Prostate gland (tissue), 2 donors: ENCODE data around the gene SLC38A3. TPM values are rescaled to one million over a fixed set of nuclear protein-coding genes. Genes with fewer than 3 reads are reported as not detected.

ENCODE experiments used
- DNase-seq: peaks from one replicate; pipeline ENCODE4 v3.0.0-alpha.2; 2019; ENCODE audit warnings: low spot score
- H3K27ac ChIP-seq, 2 donors: fragments of 200-600 bp; sonication (generic); 2 replicates each; pipeline ENCODE4 v1.5.1; 2017 to 2019
- H3K27me3 ChIP-seq: fragments of 200-600 bp; sonication (generic); replicated peaks from 2 replicates; pipeline ENCODE4 v1.5.1; 2019; ENCODE audit not compliant: insufficient read depth
- H3K36me3 ChIP-seq, 2 donors: fragments of 200-600 bp; sonication (generic); 1 replicate in 1 of 2; 2 replicates in 1 of 2; pipeline versions ENCODE4 v1.5.1 to v1.8.1; 2017 to 2019
- H3K4me1 ChIP-seq: fragments of 200-600 bp; sonication (generic); replicated peaks from 2 replicates; pipeline ENCODE4 v1.5.1; 2019
- H3K4me3 ChIP-seq, 2 donors: fragments of 200-600 bp; sonication (generic); 2 replicates each; pipeline ENCODE4 v1.5.1; 2017 to 2019
- H3K9me3 ChIP-seq: fragments of 200-600 bp; sonication (generic); 2 replicates; pipeline ENCODE4 v1.5.1; 2017
- POLR2A ChIP-seq: fragments of 450-650 bp; IDR thresholded peaks from one replicate; pipeline ENCODE4 v1.6.1; 2016; ENCODE audit warnings: antibody characterized with exemption, mild to moderate bottlenecking
- POLR2AphosphoS5 ChIP-seq: sonication (generic); formaldehyde crosslinking; IDR thresholded peaks from one replicate; pipeline ENCODE4 v1.6.1; 2017; ENCODE audit warnings: antibody characterized with exemption
- WGBS: methylation state at CpG from one replicate; pipeline ENCODE4 v1.1.5; 2018; 5-methylcytosine and 5-hydroxymethylcytosine counted together
- intact Hi-C: fragments of 100-400 bp; cut with DNase I; formaldehyde crosslinking; loops from one replicate; pipeline ENCODE4 v1.14.2; 2022
- total RNA-seq, 2 donors: library from RNA; depleted of rRNA; stranded (reverse); fragments of >200 nt; gene quantifications; one replicate each; pipeline ENCODE4 v1.1.0, GENCODE V29; 2016
- TF ChIP-seq, protein P1 (sequence below), 4 experiments: fragments of 200-600 bp in 2 of 4; fragments of 450-650 bp in 2 of 4; sonication (generic) in 2 of 4; IDR thresholded peaks; 1 replicate in 3 of 4; 2 replicates in 1 of 4; pipeline ENCODE4 v1.5.1; 2016 to 2019; ENCODE audit warnings: antibody characterized with exemption in 4 of 4, mild to moderate bottlenecking in 2 of 4, moderate library complexity in 2 of 4

Gene SLC38A3
- total RNA-seq, 2 donors from 2014 or later: 0.41 to 4.0 TPM

DNA sequence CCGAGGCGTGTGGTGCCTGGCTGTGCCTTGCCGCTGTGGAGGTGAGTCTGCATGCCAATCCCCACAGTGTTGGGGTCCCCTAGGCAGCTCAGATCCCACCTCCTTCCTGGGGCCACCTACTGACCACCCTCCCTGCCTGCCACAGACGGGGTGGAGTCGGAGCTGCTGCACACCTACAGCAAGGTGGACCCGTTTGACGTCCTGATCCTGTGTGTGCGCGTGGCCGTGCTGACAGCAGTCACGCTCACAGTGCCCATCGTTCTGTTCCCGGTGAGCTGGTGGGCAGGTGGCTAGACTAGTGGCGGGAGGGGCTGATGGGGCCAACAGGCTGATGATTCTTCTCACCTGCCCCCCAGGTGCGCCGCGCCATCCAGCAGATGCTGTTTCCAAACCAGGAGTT lies 13.4 kb downstream of the SLC38A3 start:
- H3K27ac ChIP-seq: no peak overlapping the region
- H3K9me3 ChIP-seq: no peaks in the 10 kb centered on the region
- no peaks in the 10 kb centered on the region for H3K36me3 ChIP-seq
- WGBS: 88% methylated on average over 17 of the region's 17 CpGs
- no peak for TF ChIP-seq POLR2AphosphoS5
- TF ChIP-seq POLR2A: no peak
- TF ChIP-seq, protein P1, sequence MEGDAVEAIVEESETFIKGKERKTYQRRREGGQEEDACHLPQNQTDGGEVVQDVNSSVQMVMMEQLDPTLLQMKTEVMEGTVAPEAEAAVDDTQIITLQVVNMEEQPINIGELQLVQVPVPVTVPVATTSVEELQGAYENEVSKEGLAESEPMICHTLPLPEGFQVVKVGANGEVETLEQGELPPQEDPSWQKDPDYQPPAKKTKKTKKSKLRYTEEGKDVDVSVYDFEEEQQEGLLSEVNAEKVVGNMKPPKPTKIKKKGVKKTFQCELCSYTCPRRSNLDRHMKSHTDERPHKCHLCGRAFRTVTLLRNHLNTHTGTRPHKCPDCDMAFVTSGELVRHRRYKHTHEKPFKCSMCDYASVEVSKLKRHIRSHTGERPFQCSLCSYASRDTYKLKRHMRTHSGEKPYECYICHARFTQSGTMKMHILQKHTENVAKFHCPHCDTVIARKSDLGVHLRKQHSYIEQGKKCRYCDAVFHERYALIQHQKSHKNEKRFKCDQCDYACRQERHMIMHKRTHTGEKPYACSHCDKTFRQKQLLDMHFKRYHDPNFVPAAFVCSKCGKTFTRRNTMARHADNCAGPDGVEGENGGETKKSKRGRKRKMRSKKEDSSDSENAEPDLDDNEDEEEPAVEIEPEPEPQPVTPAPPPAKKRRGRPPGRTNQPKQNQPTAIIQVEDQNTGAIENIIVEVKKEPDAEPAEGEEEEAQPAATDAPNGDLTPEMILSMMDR (IDR thresholded peaks at IDR 0.05): no peak
- DNase-seq: no peak
- intact Hi-C loops: no loop called here
- no peaks in the 10 kb centered on the region for H3K4me1 ChIP-seq
- H3K4me3 ChIP-seq: no peak overlapping the region
- H3K27me3 ChIP-seq: no peaks in the 10 kb centered on the region

DNA sequence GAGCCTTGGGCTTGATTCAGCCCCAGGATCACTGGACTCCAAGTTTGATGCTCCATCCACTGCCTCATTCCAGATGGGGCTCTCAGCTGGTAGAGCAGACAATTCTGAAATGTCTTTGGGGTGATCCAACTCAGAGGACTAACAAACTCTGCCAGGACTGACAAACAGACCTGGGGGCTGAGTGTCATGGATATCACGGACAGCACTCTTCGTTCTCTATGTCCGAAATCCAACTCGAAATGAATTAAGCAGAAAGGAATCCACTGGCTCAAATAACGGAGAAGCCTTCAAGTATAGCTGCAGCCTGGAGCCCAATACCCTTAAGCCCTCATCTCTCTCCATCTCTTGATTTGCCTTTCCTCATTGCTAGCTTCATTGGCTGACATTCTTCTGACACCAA lies 14.2 kb downstream of the SLC38A3 start:
- WGBS: 91% methylated on average over 5 of the region's 5 CpGs
- intact Hi-C loops: no loop called here
- no peak for DNase-seq
- Histone ChIP-seq H3K4me1 (no peaks in the 10 kb centered on the region), H3K36me3 (no peaks in the 10 kb centered on the region), H3K4me3 (no peak overlapping the region), H3K27ac (no peak overlapping the region), H3K27me3 (no peaks in the 10 kb centered on the region), H3K9me3 (no peaks in the 10 kb centered on the region)
- TF ChIP-seq, protein P1 (IDR thresholded peaks at IDR 0.05): no peak
- TF ChIP-seq POLR2AphosphoS5 (no peak), POLR2A (no peak)

DNA sequence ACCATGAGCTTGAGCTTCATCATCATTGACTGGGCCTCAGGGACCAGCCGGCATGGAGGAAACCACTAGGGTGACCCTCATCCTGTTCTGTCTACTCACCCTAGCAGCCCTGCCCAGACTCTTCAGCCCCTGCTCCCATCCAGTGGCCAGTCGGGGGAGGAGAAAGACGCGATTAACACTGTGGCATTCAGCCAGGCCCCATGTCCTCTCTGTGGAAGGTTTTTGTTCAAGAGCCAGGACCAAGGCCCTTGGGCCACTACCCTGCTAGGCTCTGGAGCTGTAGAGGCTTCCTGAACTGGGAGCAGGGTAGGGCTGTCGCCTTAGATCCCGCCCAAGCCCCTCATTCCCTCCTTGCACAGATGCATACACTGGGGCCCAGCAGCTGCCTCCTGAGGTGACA lies 15.0 kb downstream of the SLC38A3 start:
- H3K36me3 ChIP-seq: no peaks in the 10 kb centered on the region
- intact Hi-C loops: no loop called here
- no peaks in the 10 kb centered on the region for H3K27me3 ChIP-seq
- H3K4me1 ChIP-seq: no peaks in the 10 kb centered on the region
- TF ChIP-seq POLR2AphosphoS5 (no peak), POLR2A (no peak)
- TF ChIP-seq, protein P1 (IDR thresholded peaks at IDR 0.05): no peak
- H3K4me3 ChIP-seq: no peak overlapping the region
- no peak overlapping the region for H3K27ac ChIP-seq
- no peaks in the 10 kb centered on the region for H3K9me3 ChIP-seq
- no peak for DNase-seq
- WGBS: 77% methylated on average over 6 of the region's 6 CpGs

DNA sequence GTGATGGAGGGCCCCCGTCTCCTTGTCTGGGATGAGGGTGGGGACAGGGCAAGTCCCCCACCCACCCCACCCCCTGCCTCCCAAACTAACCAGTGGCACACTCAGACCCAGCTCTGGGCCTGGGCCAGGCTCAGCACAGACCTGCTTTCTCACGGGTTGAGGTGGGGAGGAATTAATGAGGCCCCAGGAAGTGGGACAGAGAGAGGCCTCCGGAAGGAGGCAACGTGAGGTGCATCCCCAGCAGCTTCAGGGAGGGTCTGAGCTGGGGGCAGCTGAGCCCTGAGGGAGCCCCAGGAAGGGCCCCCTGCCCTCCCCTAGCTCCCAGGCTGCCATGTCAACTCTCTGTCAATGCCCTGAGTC lies 16.0 kb downstream of the SLC38A3 start:
- no peak overlapping the region for H3K4me3 ChIP-seq
- TF ChIP-seq, protein P1 (IDR thresholded peaks at IDR 0.05): no peak
- TF ChIP-seq POLR2AphosphoS5: no peak
- no peak for TF ChIP-seq POLR2A
- no peaks in the 10 kb centered on the region for H3K27me3 ChIP-seq
- H3K36me3 ChIP-seq: no peaks in the 10 kb centered on the region
- 55% methylated on average over 4 of the region's 4 CpGs for WGBS
- no peak for DNase-seq
- intact Hi-C loops: no loop called here
- H3K9me3 ChIP-seq: no peaks in the 10 kb centered on the region
- H3K27ac ChIP-seq: no peak overlapping the region
- no peaks in the 10 kb centered on the region for H3K4me1 ChIP-seq

DNA sequence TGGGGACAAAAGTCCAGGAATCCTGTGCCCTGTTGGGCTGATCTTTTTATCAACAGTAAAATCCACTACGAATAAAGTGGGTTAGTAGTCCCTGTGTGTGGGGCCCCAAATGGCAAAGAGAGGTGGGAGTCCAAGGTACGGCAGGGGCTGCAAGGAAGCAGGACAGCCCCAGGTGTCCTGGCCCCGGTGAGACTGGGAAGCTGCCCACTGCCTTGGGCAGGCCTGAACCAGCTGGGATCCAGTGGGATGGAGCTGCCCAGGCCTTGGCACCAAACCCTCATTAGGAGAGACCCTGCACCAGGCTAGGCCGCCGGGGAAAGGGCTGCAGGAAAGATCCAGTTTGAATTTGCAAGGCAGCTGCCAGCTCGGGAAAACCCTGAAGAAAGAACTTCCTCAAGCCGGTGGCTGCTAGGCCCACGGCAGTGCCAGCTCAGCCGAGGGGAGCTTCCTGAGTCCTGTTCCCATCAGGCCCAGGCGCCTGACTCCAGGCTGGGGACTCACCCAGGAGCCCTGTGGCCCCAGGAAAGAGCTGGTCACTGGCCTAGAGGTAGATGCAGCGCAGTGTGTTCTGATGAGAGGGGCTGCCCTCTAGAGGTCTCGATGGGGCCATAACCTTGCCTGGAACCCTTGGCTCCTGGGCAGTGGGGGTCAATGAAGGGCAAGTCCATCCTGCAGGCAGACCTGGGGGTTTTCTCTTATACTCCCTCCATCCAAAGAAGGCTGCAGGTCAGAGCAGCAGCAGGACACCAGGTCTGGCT lies 16.5 kb downstream of the SLC38A3 start:
- Histone ChIP-seq H3K27me3 (no peaks in the 10 kb centered on the region), H3K4me3 (no peak overlapping the region), H3K9me3 (no peaks in the 10 kb centered on the region), H3K27ac (no peak overlapping the region), H3K4me1 (no peaks in the 10 kb centered on the region), H3K36me3 (no peaks in the 10 kb centered on the region)
- no peak for DNase-seq
- WGBS: 52% methylated on average over 12 of the region's 12 CpGs
- intact Hi-C loops: no loop called here
- no peak for TF ChIP-seq POLR2AphosphoS5
- TF ChIP-seq, protein P1 (IDR thresholded peaks at IDR 0.05): no peak
- no peak for TF ChIP-seq POLR2A
